GM12873 (cell line): ENCODE data around the gene GCN1.
A peak's percentile ranks its signal among the peaks of the same experiment; 100 is the strongest.

Source experiments
- TF ChIP-seq, protein P1 (sequence below): IDR thresholded peaks from 2 replicates; pipeline ENCODE4 v1.5.1; 2012; ENCODE audit warnings: low read depth, mild to moderate bottlenecking, moderate library complexity, low read length, control low read depth; ENCODE audit not compliant: insufficient read depth; ENCODE audit errors: missing control alignments

GCN1 gene

DNA sequence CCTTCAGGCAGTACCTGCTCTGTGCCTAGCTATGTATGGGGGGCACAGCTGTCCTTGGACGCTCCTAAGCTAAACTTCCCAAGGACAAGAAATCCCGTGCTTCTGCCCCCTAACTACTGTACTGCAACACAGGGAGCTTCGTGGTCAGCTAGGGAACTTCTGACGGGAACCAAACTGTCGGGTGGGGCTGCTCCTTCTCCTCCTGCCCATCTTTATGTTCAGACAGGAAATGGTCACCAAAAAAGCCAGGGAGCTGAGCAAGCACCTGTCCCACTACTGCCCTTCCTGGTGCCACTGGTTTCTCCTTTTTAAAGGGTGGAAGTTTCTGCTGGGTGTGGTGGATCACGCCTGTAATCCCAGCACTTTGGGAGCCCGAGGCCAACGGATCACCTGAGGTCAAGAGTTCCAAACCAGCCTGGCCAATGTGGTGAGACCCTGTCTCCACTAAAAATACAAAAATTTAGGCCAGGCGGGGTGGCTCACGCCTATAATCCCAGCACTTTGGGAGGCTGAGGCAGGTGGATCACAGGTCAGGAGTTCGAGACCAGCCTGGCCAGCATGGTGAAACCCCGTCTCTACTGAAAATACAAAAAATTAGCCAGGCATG lies 44.4 kb upstream of the GCN1 start:
- TF ChIP-seq, protein P1, sequence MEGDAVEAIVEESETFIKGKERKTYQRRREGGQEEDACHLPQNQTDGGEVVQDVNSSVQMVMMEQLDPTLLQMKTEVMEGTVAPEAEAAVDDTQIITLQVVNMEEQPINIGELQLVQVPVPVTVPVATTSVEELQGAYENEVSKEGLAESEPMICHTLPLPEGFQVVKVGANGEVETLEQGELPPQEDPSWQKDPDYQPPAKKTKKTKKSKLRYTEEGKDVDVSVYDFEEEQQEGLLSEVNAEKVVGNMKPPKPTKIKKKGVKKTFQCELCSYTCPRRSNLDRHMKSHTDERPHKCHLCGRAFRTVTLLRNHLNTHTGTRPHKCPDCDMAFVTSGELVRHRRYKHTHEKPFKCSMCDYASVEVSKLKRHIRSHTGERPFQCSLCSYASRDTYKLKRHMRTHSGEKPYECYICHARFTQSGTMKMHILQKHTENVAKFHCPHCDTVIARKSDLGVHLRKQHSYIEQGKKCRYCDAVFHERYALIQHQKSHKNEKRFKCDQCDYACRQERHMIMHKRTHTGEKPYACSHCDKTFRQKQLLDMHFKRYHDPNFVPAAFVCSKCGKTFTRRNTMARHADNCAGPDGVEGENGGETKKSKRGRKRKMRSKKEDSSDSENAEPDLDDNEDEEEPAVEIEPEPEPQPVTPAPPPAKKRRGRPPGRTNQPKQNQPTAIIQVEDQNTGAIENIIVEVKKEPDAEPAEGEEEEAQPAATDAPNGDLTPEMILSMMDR = no peak

DNA sequence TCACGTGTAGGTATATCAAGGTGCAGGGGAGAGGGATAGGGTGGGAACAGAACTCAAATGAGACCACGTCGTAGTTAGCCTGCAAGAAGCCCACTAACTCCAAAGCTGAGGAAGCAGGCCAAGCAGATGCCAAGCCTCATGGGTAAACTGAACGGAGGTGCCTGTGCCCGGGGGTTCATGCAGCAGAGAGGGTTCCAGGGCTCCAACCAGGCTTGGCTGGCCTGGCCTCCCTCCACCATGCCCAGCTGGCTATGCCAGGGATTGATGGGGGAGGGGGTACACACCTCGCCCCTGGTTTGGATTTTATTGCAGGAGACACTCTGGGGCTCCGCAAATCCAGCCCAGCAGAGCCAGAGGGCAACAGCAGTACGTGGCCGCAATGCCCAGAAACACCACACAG lies 43.7 kb upstream of the GCN1 start:
- TF ChIP-seq, protein P1 = no peak

- TF ChIP-seq, protein P1 = no peak
These were observed 43.1 kb upstream of the GCN1 start for GRCh38 chr12:120237360-120238171.

GRCh38 chr12:120235369-120236323 lies 41.1 kb upstream of the GCN1 start:
- TF ChIP-seq, protein P1 = peak; percentile 28

- TF ChIP-seq, protein P1 = peak; percentile 33
These were observed 40.3 kb upstream of the GCN1 start for GRCh38 chr12:120234643-120235368.

DNA sequence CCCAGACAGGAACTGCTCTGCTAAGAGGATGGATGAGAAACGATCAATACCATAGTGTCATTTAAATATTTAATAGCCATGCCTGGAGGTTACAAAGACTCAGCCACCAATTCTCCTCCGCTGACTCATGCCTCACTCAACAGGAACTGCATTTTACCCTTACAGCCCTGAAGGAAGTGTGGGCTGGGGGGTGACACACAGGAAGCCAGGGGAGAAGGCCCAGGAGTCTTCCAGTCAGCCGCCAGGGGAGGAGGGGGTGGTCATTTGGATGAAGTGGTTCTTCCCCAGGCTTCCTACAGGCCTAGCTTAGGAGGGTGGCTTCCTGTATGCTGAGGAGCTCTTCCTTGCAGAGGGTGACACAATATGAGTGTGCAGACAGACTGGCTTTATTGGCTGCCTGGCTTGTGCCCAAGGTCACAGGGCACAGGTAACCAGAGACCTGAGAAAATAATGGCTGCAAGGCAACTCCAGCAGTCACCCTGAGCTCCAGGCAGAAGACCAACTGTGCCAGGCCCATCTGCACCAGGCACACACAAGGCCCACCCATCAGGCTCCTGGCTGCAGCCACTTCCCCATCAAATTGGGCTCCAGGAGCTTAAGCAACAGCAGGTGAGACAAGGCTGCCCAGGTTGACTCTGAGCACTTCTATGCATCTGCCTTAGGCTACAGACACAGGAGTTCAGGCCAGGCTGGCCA lies 36.9 kb upstream of the GCN1 start:
- TF ChIP-seq, protein P1 = no peak
